GM10266 (cell line): ENCODE measurements around the gene WDR41.
"Not testable (repeated sequence)": the region's sequence is repeated elsewhere in the genome, so short reads cannot be mapped to it uniquely, and the experiment has no call there.

ENCODE experiments used
- DNase-seq: peaks from one replicate; pipeline ENCODE4 v3.0.0; 2012; ENCODE audit errors: extremely low spot score
- CTCF ChIP-seq: IDR thresholded peaks from 2 replicates; pipeline ENCODE4 v1.5.1; 2012; ENCODE audit warnings: mild to moderate bottlenecking, low read depth; ENCODE audit not compliant: control insufficient read depth, insufficient read depth; ENCODE audit errors: missing control alignments

Gene WDR41

GRCh38 chr5:77396017-77396416 is 96.1 kb downstream of the WDR41 start:
- no peak for TF ChIP-seq CTCF
- DNase-seq, result no peak

GRCh38 chr5:77394064-77394715 is 97.9 kb downstream of the WDR41 start:
- DNase-seq, result no peak
- no peak for TF ChIP-seq CTCF

GRCh38 chr5:77391240-77391765 is 100.8 kb downstream of the WDR41 start:
- TF ChIP-seq CTCF, result no peak
- no peak for DNase-seq

GRCh38 chr5:77390795-77391194 is 101.3 kb downstream of the WDR41 start:
- DNase-seq, result no peak
- no peak for TF ChIP-seq CTCF

- TF ChIP-seq CTCF, result no peak
- no peak for DNase-seq
These were observed 101.9 kb downstream of the WDR41 start for GRCh38 chr5:77390221-77390620.

GRCh38 chr5:77389746-77390145 is 102.4 kb downstream of the WDR41 start:
- no peak for DNase-seq
- no peak for TF ChIP-seq CTCF

GRCh38 chr5:77386340-77386739 is 105.8 kb downstream of the WDR41 start:
- not testable (repeated sequence) for DNase-seq

- not testable (repeated sequence) for DNase-seq
These were observed 108.8 kb downstream of the WDR41 start for GRCh38 chr5:77383336-77383735.
